IPS-11a (cell line): ENCODE measurements around the gene CLIP3.

Experiments
- H3K4me3 ChIP-seq: one replicate; pipeline ENCODE4 v1.5.1; 2013; ENCODE audit warnings: low read depth, low read length, control low read depth

CLIP3 gene

GRCh38 chr19:36009633-36010379 lies 22.9 kb downstream of the CLIP3 start:
- H3K4me3 ChIP-seq = peak overlapping the region; percentile 4

GRCh38 chr19:36009220-36009619 lies 23.5 kb downstream of the CLIP3 start:
- H3K4me3 ChIP-seq = peak overlapping the region; percentile 13

GRCh38 chr19:36008336-36008978 lies 24.2 kb downstream of the CLIP3 start, which contains the start of gene SYNE4:
Gene SYNE4, minus strand, starts transcription at chr19:36008813. Its CDS starts 132 bp downstream, at chr19:36008681.
- peak within 1 kb of the TSS; percentile 22 for H3K4me3 ChIP-seq

- H3K4me3 ChIP-seq = no peak overlapping the region
Measured at GRCh38 chr19:36006955-36007354, 25.7 kb downstream of the CLIP3 start.

- no peak overlapping the region for H3K4me3 ChIP-seq
Measured at GRCh38 chr19:36003284-36003683, 29.4 kb downstream of the CLIP3 start.

GRCh38 chr19:36001605-36002004 lies 31.1 kb downstream of the CLIP3 start:
- H3K4me3 ChIP-seq = no peak overlapping the region

GRCh38 chr19:35996777-35997176 lies 35.9 kb downstream of the CLIP3 start:
- H3K4me3 ChIP-seq = no peak overlapping the region

GRCh38 chr19:35995048-35995993 lies 37.4 kb downstream of the CLIP3 start, which contains the start of gene SDHAF1:
Gene SDHAF1, plus strand, starts transcription at chr19:35995188. Its CDS starts 87 bp downstream, at chr19:35995275.
- H3K4me3 ChIP-seq = peak within 1 kb of the TSS; percentile 78

- no peak overlapping the region for H3K4me3 ChIP-seq
Measured at GRCh38 chr19:35993923-35994598, 38.6 kb downstream of the CLIP3 start.

GRCh38 chr19:35992907-35993765 lies 39.5 kb downstream of the CLIP3 start:
- H3K4me3 ChIP-seq = no peak overlapping the region

- no peak overlapping the region for H3K4me3 ChIP-seq
Measured at GRCh38 chr19:35991731-35992450, 40.8 kb downstream of the CLIP3 start.

GRCh38 chr19:35990771-35991730 lies 41.6 kb downstream of the CLIP3 start:
- no peak overlapping the region for H3K4me3 ChIP-seq

- no peak overlapping the region for H3K4me3 ChIP-seq
Measured at GRCh38 chr19:35990156-35990555, 42.5 kb downstream of the CLIP3 start.

- no peak overlapping the region for H3K4me3 ChIP-seq
Measured at GRCh38 chr19:35988824-35989223, 43.8 kb downstream of the CLIP3 start.

- no peak overlapping the region for H3K4me3 ChIP-seq
Measured at GRCh38 chr19:35987571-35987896, 45.1 kb downstream of the CLIP3 start.

GRCh38 chr19:35986664-35987570 lies 45.8 kb downstream of the CLIP3 start:
- H3K4me3 ChIP-seq = peak overlapping the region; percentile 27

GRCh38 chr19:35986111-35986510 lies 46.6 kb downstream of the CLIP3 start:
- H3K4me3 ChIP-seq = no peak overlapping the region
